IPS DF 19.7 (cell line): Measurements from ENCODE around the gene VIPR2.
"Not testable (repeated sequence)": the region's sequence is repeated elsewhere in the genome, so short reads cannot be mapped to it uniquely, and the experiment has no call there.

Experiments used
- DNase-seq: peaks from one replicate; pipeline ENCODE4 v3.0.0-alpha.2; 2013; ENCODE audit warnings: low read depth, low spot score

The VIPR2 gene

DNA sequence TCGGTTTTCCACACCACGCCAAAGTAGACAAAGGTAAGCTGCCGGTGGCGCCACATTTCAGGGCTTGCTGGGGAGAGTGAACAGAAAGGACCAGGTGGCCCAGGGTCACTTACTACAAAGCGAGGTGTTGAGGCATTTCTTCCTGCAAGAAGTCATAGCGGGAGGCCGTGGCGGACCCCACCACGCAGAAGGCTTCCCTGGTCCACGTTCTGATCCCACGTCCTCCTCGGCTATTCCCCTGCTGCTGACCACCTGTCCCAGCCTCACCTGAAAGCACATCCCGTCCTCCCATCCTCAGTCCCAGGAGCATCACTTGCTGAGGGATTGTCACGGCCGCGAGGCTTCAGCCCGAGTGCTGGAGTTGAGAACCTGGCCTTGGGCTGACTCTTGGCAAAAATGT lies 149.2 kb downstream of the VIPR2 start:
- no peak for DNase-seq

DNA sequence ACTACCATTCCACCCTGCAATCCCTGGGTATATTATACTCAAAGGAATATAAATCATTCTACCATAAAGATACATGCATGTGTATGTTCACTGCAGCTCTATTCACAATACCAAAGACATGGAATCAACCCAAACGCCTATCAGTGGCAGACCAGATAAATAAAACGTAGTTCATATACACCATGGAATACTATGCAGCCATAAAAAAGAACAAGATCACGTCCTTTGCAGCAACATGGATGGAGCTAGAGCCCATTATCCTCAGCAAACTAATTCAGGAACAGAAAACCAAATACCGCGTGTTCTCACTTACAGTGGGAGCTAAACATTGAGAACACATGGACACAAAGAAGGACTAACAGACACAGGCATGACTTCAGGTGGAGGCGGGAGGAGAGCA lies 150.0 kb downstream of the VIPR2 start:
- DNase-seq: no peak

DNA sequence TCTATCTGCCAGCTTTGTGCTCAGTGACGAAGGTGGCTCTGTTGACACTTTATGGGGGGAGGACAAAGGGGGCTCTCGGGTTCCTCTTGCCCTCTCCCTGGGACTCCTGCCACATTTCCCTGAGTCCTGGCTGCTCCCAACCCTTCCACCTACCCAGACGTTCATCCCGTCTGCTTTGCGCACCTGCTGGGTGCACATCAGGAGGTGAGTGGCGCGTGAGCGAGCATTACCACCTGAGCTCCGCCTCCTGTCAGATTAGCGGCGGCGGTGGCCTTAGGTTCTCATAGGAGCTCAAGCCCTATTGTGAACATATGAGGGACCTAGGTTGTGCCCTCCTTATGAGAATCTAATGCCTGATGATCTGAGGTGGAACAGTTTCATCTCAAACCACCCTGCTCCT lies 151.1 kb downstream of the VIPR2 start:
- no peak for DNase-seq

- DNase-seq: no peak
These were observed 151.9 kb downstream of the VIPR2 start for GRCh38 chr7:158992759-158993158.

DNA sequence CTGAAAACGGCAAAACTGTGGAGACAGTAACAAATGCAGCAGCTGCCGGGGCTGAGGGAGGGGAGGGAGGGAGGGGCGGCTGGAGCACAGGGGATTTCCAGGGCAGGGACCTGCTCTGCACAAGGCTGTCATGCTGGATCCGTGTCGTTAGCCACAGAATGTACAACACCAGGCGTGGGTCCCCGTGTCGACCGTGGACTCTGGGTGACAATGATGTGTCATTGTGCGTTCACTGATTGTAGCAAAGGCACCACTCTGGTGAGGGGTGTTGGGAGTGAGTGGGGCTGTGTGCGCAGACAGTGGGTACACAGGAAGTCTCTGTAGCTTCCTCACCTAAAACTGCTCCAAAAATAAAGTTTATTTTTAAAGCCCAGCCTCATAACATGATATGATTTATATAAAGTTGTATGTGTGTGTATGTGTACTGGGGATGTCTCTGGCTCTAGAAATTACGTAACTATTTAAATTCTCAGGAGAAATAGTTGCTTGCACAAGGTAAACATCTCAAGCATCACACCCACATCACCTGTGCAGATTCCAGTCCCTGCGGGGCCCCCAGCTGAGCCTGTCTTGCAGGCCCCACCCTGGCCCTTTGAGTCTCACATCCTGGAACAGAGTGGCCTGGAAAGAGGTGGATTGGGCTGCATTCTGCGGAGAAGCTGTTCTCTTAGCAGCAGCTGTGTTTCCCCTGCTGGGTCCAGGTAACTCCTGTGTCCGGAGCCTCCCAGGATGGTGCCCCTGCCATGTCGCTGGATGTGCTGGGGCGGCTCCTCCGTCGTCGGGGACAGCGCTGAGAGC lies 152.6 kb downstream of the VIPR2 start:
- no peak for DNase-seq

DNA sequence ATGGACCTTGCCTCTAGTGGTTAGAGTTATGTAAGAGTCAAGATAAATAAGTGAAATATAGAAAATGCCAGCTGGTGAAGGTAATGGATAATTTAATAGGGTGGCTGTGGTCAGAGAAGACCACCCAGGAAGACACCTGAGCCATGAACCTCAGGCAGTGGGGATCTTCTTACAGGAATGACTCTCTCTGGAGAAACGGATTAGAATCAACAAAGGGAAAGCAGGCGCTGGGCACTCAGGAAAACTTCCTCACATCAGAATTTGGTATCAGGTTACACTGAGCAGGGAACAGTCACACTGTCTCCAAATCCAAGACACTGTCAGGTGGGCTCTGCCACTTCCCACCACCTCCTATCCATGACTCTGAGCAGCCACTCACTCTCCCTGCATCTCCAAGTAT lies 155.7 kb downstream of the VIPR2 start:
- no peak for DNase-seq

DNA sequence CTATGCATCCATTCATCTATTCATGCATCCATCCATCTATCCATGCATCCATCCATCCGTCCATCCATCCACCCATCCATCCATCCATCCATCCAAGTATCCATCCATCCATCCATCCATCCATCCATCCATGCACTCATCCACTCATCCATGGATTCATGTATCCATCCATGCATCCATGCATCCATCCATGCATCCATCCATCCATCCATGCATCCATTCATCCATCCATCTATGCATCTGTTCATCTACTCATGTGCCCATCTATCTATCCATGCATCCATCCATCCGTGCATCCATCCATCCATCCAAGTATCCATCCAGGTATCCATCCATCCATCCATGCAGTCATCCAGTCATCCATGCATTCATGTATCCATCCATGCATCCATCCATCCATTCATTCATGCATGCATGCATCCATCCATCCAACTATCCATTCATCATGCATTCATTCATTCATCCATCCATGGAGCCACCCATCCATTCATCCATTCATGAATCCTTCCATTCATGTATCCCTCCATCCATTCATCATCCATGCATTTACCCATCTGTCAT lies 156.3 kb downstream of the VIPR2 start:
- no peak for DNase-seq

GRCh38 chr7:158987691-158988090 lies 157.0 kb downstream of the VIPR2 start:
- DNase-seq: no peak

- DNase-seq: no peak
These were observed 159.1 kb downstream of the VIPR2 start for GRCh38 chr7:158985583-158985982.

GRCh38 chr7:158984007-158984406 lies 160.7 kb downstream of the VIPR2 start:
- not testable (repeated sequence) for DNase-seq

- not testable (repeated sequence) for DNase-seq
These were observed 162.6 kb downstream of the VIPR2 start for GRCh38 chr7:158982080-158982479.

DNA sequence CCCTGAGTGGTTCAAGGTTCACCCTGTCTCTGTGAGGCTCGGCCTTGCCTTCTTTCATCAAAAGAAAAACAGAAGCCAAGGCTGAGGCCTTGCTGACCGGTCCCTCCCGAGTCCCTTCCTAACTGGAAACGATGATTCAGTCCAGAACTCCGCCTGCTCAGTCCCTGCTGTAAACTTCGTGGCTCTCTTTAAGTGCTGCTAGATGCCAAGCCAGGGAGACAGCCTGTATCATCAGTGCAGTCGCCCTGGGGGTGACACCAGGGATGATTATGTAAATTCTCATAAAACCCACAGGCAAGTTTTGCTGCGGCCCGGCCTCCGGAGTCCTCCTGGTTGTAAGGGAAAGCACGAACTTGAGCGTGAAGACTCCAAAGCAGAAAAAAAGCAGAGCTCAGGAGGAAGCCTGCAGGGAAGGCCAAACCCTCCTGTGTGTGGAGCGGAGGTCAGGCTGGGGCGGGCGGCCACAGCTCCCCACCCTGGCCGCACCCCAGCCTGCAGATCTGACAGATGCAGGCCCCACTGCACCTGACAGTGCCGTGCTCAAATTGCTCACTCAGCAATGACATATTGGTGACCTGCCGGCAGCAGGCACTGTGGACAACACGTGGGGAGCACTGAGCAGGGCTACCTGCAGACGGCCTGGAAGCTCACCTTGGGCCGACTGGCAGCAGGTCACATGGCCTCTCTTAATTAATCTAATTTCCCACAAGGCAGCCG lies 164.9 kb downstream of the VIPR2 start:
- DNase-seq: no peak

- DNase-seq: no peak
These were observed 165.6 kb downstream of the VIPR2 start for GRCh38 chr7:158979023-158979529.
